Measurements from ENCODE around the gene ARHGEF39. TPM values are rescaled to one million over a fixed set of nuclear protein-coding genes. Genes with fewer than 3 reads are reported as not detected.

Gene ARHGEF39
- total and polyA plus RNA-seq, 2 experiments from 2014 or later = 5.2 to 9.4 TPM

- WGBS (ENCODE audit: low lambda C conversion rate, missing lambda C conversion rate) = 89% methylated on average over 8 of the region's 8 CpGs
- Histone ChIP-seq H3K27ac (no peak overlapping the region), H2AFZ (no peak overlapping the region), H3K4me1 (ENCODE audit: insufficient read depth) (no peaks in the 10 kb centered on the region), H3K79me2 (no peaks in the 10 kb centered on the region), H3K36me3 (replicated peaks; ENCODE audit: insufficient read depth, low read depth) (no peaks in the 10 kb centered on the region), H3K4me2 (no peak overlapping the region), H3K4me3 (no peak overlapping the region), H3K9me2 (replicated peaks; ENCODE audit: insufficient read depth) (no peaks in the 10 kb centered on the region), H4K20me1 (ENCODE audit: insufficient read depth, poor library complexity, severe bottlenecking) (no peaks in the 10 kb centered on the region), H3K27me3 (no peaks in the 10 kb centered on the region), H3K9me3 (ENCODE audit: low read depth) (no peaks in the 10 kb centered on the region)
- DNase-seq (ENCODE audit: low spot score) = no peak
- no peak for TF ChIP-seq CTCF (IDR thresholded peaks at IDR 0.05; ENCODE audit: poor library complexity)
- no peak for TF ChIP-seq EZH2phosphoT487 (IDR thresholded peaks at IDR 0.05; ENCODE audit: low read depth, severe bottlenecking, unreplicated experiment)
- no peak for TF ChIP-seq EZH2 (IDR thresholded peaks at IDR 0.05; ENCODE audit: borderline replicate concordance)
Measured at GRCh38 chr9:35679766-35680330, 14.9 kb upstream of the ARHGEF39 start.

- Histone ChIP-seq H3K27me3 (no peaks in the 10 kb centered on the region), H3K4me3 (no peak overlapping the region), H3K36me3 (replicated peaks; ENCODE audit: insufficient read depth, low read depth) (no peaks in the 10 kb centered on the region), H2AFZ (no peak overlapping the region), H3K27ac (no peak overlapping the region), H3K79me2 (no peaks in the 10 kb centered on the region), H3K4me1 (ENCODE audit: insufficient read depth) (no peaks in the 10 kb centered on the region), H3K9me3 (ENCODE audit: low read depth) (no peaks in the 10 kb centered on the region), H4K20me1 (ENCODE audit: insufficient read depth, poor library complexity, severe bottlenecking) (no peaks in the 10 kb centered on the region), H3K9me2 (replicated peaks; ENCODE audit: insufficient read depth) (no peaks in the 10 kb centered on the region), H3K4me2 (no peak overlapping the region)
- TF ChIP-seq EZH2phosphoT487 (IDR thresholded peaks at IDR 0.05; ENCODE audit: low read depth, severe bottlenecking, unreplicated experiment) (no peak), EZH2 (IDR thresholded peaks at IDR 0.05; ENCODE audit: borderline replicate concordance) (no peak), CTCF (IDR thresholded peaks at IDR 0.05; ENCODE audit: poor library complexity) (no peak)
- DNase-seq (ENCODE audit: low spot score) = no peak
- 92% methylated on average over 5 of the region's 5 CpGs for WGBS (ENCODE audit: low lambda C conversion rate, missing lambda C conversion rate)
Measured at GRCh38 chr9:35679091-35679490, 14.1 kb upstream of the ARHGEF39 start.

GRCh38 chr9:35675732-35676392, 10.9 kb upstream of the ARHGEF39 start:
- H2AFZ ChIP-seq = peak overlapping the region; percentile 95
- H3K9me3 ChIP-seq (ENCODE audit: low read depth) = no peaks in the 10 kb centered on the region
- no peaks in the 10 kb centered on the region for H3K27me3 ChIP-seq
- 8% methylated on average over 44 of the region's 51 CpGs for WGBS (ENCODE audit: low lambda C conversion rate, missing lambda C conversion rate)
- H3K4me2 ChIP-seq = peak overlapping the region; percentile 97
- no peaks in the 10 kb centered on the region for H3K79me2 ChIP-seq
- H3K9me2 ChIP-seq (replicated peaks; ENCODE audit: insufficient read depth) = no peaks in the 10 kb centered on the region
- H3K36me3 ChIP-seq (replicated peaks; ENCODE audit: insufficient read depth, low read depth) = no peaks in the 10 kb centered on the region
- no peak for TF ChIP-seq CTCF (IDR thresholded peaks at IDR 0.05; ENCODE audit: poor library complexity)
- no peak for TF ChIP-seq EZH2phosphoT487 (IDR thresholded peaks at IDR 0.05; ENCODE audit: low read depth, severe bottlenecking, unreplicated experiment)
- TF ChIP-seq EZH2 (IDR thresholded peaks at IDR 0.05; ENCODE audit: borderline replicate concordance) = no peak
- no peak overlapping the region for H3K27ac ChIP-seq
- peak overlapping the region; percentile 28 for H3K4me3 ChIP-seq
- H3K4me1 ChIP-seq (ENCODE audit: insufficient read depth) = no peaks in the 10 kb centered on the region
- H4K20me1 ChIP-seq (ENCODE audit: insufficient read depth, poor library complexity, severe bottlenecking) = no peaks in the 10 kb centered on the region
- peak; percentile 82 for DNase-seq (ENCODE audit: low spot score)

Measured in hepatocyte (in vitro differentiated cells).